Left lobe of liver (tissue), 2 donors: ENCODE data around the gene EGLN1. TPM values are rescaled to one million over a fixed set of nuclear protein-coding genes. Genes with fewer than 3 reads are reported as not detected.
A peak's percentile ranks its signal among the peaks of the same experiment; 100 is the strongest.
"Not testable (repeated sequence)": the region's sequence is repeated elsewhere in the genome, so short reads cannot be mapped to it uniquely, and the experiment has no call there.

Experiments
- ATAC-seq: fragments of 200-7000 bp; cut with Tn5 transposase; one replicate; pipeline ENCODE4 v1.9.1; 2020; ENCODE audit warnings: mild to moderate bottlenecking, moderate library complexity
- DNase-seq: peaks from one replicate; pipeline ENCODE4 v3.0.0-alpha.2; 2020; ENCODE audit warnings: low spot score
- total RNA-seq: library from RNA; stranded (reverse); gene quantifications from one replicate; pipeline ENCODE4 v1.2.1, GENCODE V29; 2021
- donor health status: DM: no; HTN: no; CAD: no; lungs with moderate emphysema.
- donor health status: DM: no; HTN: yes; CAD: no.

EGLN1 gene
- 23.6 TPM for total RNA-seq

DNA sequence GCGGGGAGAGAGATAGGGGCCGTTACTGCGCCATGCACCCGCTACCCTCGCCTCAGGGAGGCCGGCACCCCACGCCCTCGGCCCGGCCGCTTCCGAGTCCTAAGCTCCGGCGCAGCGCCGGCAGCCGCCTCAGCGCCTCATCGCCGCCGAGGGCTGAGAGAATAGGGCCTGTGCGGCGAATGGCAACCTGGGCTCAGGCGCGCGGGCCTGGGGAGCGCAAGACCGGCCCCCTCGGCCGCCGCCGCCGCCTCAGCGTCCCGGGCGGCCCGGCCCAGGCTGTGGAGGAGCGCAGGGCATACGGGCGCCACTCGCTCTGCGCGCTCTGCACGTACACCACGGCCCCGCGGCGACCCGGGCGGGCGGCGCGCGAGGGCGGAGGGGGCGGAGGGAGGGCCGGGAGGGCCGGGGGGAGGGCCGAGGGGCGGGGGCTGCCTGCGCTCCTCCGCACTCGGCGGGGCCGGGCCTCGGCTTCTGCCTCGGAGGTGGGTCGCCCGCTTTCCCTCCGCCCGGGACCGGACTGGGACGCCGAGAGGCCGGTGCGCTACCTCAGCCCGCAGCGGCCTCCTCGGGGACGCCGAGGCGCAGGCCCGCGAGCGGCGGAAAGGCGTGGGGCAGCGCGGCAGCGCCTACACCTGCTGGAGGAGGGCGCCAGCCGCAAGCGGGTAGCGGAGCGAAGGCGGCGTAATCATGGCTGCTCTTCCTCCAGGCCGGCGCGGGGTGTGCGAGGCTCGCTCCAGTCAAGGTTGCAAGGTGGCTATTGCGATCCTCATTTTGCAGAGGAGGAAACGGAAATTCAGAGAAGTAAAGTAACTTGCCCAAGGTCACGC is at the start of gene EGLN1:
Gene EGLN1, minus strand, starts transcription at position 317 of the 827 bp plus-strand sequence. CDS start 399 bp downstream, outside the sequence.
- peak; percentile 91 for DNase-seq
- ATAC-seq: peak; percentile 86

DNA sequence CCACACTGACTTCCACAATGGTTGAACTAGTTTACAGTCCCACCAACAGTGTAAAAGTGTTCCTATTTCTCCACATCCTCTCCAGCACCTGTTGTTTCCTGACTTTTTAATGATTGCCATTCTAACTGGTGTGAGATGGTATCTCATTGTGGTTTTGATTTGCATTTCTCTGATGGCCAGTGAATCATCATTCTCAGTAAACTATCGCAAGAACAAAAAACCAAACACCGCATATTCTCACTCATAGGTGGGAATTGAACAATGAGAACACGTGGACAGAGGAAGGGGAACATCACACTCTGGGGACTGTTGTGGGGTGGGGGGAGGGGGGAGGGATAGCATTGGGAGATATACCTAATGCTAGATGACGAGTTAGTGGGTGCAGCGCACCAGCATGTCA is 49.4 kb upstream of the EGLN1 start:
- not testable (repeated sequence) for ATAC-seq, DNase-seq

DNA sequence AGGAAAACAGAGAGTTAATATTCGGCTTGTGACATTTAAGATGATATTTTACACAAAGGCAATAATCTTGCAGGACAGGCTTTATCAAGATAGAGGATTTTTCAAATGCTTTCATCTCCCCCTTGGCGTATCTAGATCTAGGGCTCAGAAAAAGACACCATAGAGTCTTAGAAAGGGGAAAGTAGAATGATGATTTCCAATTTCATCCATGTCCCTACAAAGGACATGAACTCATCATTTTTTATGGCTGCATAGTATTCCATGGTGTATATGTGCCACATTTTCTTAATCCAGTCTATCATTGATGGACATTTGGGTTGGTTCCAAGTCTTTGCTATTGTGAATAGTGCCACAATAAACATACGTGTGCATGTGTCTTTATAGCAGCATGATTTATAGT is 48.9 kb upstream of the EGLN1 start:
- not testable (repeated sequence) for DNase-seq, ATAC-seq

DNA sequence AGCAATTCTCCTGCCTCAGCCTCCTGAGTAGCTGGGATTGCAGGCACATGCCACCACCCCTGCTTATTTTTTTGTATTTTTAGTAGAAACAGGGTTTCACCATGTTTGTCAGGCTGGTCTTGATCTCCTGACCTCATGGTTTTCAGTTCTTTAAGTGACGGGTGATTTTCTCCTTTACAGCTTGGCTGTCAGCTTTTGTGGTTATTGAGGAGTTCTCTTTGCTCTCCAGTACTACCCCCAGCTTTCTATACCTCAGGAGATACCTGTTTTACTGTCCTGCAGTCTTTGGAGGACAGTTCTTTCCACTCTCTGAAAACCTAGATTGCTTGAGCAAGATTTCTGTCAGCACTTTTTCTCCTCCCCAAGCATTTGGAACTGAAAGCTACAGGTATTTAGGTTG is 45.9 kb upstream of the EGLN1 start:
- DNase-seq: no peak
- ATAC-seq: no peak

DNA sequence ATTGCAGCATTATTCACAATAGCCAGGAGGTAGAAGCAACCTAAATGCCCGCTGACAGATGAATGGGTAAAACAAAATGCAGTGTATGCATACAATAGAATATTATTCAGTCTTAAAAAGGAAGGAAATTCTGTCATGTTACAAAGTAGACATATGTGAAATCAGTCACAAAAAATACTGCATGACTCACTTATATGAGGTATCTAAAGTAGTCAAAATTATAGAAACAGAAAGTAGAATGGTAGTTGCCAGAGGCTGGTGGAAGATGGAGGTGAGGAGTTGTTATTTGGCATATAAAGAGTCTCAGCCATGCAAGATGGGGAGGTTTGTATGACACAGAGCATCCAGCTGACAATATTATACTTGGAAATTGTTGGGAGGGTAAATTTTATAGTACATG is 43.0 kb upstream of the EGLN1 start:
- no peak for ATAC-seq
- DNase-seq: no peak

DNA sequence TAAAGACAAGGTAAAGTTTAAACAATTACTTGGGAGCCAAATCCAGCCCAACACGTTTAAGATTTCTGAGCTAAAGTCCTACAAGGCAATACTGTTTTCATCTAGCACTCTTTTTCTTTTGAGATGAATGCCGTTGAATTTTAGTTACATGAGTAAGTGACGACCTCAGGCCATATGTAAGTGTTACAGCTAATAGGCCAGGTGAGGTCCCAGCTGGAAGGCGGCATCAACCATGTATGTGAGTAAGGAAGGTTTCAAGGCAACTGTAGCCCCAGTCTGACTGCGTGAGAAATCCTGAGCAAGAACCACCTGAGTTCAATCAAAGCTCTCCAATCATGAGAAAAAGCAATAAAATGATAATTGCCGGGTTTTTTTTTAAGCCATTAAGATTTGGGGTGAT is 41.5 kb upstream of the EGLN1 start:
- ATAC-seq: no peak
- DNase-seq: no peak

DNA sequence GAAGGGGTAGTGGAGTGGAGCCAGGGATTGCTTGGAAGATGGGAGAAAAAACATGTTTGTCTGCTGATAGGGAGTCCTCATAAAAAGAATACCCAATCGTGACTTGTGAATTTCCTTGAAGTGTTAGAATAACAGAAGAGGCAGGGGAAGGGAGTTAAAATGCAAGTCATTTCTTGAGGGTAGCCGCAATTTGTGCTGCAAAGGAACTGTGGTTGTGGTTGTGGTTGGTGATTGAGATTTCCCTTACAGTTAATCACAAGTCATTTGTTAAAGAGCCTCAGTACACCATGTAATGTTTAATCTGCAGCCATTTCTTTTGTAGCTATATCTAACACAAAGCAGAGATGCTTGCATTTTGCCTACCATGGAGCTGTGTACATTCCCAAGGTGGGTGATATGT is 38.5 kb upstream of the EGLN1 start:
- DNase-seq (no peak), ATAC-seq (no peak)

DNA sequence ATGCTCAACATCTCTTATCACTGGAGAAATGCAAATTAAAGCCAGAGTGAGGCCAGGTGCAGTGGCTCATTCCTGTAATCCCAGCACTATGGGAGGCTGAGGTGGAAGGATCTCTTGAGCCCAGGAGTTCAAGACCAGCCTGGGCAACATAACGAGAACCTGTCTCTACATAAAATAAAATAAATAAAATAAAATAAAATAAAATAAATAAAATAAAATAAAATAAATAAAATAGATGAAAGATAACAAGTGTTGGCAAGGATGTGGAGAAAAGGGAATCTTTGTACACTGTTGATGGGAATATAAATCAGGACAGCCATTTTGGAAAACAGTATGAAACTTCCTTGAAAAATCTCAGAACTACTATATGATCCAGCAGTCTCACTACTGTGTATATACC is 37.4 kb upstream of the EGLN1 start:
- not testable (repeated sequence) for DNase-seq, ATAC-seq

DNA sequence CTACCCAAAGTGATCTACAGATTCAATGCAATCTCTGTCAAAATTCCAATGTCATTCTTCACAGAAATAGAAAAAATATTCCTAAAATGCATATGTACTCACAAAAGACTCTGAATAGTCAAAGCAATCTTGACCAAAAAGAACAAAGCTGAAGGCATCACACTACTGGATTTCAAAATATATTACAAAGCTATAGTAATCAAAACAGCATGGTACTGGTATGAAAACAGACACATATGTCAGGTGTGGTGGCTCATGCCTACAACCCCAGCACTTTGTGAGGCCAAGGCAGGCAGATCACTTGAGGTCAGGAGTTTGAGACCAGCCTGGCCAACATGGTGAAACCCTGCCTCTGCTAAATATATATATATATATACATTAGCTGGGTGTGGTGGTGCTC is 35.9 kb upstream of the EGLN1 start:
- not testable (repeated sequence) for ATAC-seq

DNA sequence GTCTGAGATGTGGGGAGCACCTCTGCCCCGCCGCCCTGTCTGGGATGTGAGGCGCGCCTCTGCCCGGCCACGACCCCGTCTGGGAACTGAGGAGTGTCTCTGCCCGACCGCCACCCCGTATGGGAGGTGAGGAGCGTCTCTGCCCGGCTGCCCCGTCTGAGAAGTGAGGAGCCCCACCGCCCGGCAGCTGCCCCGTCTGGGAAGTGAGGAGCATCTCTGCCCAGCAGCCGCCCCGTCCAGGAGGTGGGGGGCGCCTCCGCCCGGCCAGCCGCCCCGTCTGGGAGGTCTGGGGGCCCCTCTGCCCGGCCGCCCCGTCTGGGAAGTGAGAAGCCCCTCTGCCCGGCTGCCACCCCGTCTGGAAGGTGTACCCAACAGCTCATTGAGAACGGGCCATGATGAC is 32.0 kb upstream of the EGLN1 start:
- not testable (repeated sequence) for ATAC-seq, DNase-seq

More for the DNA sequence above, 35.9 kb upstream of the EGLN1 start:
- DNase-seq: not testable (repeated sequence)

DNA sequence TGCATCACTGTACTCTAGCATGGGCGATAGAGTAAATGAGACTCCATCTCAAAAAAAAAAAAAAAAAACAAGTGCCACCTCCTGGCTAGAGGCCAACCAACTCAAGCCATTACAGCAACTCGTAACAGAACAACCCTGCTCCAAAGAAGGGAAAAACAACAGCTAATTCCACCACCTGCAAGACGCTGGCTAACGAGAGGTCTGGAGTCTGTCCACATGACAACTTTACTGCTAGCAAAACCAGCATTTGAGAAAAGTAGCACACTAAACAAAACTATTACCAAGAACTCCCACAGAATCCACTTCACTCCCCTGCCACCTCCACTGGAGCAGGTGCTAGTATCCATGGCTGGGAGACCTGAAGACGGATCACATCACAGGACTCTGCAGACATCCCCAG is 24.1 kb upstream of the EGLN1 start:
- DNase-seq (no peak), ATAC-seq (no peak)

DNA sequence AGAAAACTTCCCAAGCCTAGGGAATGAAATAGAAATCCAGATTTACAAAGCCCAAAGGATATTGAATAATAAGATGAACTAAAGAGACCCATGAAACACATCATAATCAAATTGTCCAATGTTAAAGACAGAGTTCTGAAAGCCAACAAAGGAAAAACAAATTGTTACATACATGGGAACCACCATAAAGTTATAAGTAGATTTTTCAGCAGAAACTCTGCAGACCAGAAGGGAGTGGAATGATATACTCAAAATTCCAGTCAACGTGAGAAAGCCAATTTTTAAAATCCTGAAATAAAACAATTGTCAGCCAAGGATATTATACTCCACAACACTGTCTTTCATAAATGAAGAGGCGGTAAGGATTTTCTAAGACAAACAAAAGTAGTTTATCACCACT is 22.0 kb upstream of the EGLN1 start:
- ATAC-seq: no peak
- no peak for DNase-seq

DNA sequence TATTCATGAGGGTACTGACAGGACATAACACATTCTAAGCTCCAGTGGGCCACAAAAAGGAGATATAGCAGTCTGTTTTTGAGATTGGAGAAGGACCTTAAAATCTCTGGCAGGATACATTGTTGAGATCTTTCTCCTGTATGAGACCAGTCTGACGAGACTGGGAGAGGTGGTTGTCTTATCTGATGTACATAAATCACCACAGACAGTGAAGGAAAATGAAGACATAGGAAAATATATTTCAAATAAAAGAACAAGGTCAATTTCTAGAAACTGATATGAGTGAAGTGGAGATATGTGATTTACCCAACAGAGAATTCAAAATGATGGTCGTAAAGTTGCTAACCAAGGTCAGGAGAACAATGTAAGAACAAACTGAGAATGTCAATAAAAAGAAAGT is 21.3 kb upstream of the EGLN1 start:
- ATAC-seq: no peak
- no peak for DNase-seq

DNA sequence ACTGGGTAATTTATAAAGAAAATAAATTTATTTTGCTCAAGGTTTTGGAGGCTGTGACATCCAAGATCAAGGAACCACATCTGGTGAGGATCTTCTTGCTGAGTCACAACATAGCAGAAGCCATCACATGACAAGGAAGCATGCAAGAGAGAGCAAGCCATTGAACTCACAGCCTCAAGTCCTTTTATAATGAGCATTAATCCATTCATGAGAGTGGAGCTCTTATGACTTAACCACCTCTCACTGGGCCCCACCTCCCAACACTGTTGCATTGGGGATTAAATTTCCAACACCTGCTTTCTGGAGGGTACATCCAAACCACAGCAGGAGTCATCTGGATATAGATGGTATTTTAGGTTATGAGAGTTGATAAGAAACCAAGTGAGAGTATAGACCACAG is 20.6 kb upstream of the EGLN1 start:
- DNase-seq: no peak
- ATAC-seq: no peak

DNA sequence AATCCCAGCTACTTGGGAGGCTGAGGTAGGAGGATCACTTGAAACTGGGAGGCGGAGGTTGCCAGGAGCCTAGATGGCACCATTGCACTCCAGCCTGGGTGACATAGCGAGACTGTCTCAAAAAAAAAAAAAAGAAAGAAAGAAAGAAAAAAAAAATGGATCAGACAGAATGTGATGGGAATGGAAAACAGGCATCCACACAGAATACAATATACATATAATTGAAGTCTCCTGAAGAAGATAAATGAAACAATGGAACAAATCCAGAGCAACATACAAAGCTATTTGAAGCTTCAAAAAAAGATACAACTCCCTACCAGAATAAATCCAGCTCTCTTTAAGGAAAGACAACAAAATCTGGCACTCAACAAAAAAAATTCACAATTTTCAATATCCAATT is 10.9 kb upstream of the EGLN1 start:
- DNase-seq (no peak), ATAC-seq (no peak)

DNA sequence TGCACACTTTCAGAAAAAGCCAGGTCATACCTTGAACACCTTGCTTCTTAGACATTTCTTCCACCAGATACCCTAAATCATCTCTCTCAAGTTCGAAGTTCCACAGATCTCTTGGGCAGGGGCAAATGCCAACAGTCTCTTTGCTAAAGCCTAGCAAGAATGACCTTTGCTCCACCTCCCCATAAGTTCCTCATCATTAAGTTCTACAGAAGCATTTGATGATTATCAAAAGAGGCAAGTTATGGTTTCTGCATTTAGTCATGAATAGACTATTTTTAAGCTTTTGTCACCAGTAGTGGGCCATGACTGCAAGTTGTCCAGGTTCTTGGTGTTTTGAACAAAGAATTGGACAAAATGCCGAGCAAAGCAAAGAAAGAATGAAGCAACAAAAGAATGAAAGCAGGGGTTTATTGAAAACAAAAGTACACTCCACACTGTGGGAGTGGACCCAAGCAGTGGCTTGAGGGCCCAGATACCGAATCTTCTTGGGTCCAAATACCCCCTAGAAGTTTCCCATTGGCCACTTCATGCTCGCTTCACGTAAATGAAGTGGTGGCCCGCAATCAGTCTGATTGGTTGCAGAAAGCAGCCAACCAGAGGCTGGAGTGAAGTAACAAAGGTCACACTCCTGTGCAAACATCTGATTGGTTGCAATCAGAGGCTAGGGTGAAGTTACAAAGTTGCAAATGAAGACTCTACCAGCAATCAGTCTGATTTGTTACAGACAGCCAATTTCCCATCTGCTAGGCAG is 9.8 kb upstream of the EGLN1 start:
- ATAC-seq (no peak), DNase-seq (no peak)

DNA sequence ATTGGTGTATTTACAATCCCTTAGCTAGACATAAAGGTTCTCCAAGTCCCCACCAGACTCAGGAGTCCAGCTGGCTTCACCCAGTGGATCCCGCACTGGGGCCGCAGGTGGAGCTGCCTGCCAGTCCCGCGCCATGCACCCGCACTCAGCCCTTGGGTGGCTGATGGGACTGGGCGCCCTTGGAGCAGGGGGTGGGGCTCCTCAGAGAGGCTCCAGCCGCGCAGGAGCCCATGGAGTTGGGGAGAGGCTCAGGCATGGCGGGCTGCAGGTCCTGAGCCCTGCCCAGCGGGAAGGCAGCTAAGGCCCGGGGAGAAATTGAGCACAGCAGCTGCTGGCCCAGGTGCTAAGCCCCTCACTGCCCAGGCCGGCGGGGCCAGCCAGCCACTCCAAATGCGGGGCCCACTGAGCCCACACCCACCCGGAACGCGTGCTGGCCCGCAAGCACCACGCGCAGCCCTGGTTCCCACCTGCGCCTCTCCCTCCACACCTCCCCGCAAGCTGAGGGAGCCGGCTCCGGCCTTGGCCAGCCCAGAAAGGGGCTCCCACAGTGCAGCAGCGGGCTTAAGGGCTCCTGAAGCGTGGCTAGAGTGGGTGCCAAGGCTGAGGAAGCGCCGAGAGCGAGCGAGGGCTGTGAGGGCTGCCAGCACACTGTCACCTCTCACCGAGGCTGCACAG is 8.7 kb upstream of the EGLN1 start:
- not testable (repeated sequence) for ATAC-seq, DNase-seq

DNA sequence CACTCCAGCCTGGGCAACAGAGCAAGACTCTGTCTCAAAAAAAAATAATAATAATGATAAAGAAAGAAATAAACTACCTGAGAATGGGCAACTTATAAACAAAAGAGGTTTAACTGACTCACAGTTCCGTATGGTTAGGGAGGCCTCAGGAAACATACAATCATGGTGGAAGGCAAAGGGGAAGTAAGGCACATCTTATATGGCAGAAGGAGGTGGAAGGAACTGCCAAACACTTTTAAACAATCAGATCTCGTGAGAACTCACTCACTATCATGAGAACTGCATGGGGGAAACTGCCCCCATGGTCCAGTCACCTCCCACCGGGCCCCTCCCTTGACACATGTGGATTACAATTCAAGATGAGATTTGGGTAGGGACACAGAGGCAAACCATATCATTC is 6.3 kb upstream of the EGLN1 start:
- DNase-seq (no peak), ATAC-seq (no peak)

DNA sequence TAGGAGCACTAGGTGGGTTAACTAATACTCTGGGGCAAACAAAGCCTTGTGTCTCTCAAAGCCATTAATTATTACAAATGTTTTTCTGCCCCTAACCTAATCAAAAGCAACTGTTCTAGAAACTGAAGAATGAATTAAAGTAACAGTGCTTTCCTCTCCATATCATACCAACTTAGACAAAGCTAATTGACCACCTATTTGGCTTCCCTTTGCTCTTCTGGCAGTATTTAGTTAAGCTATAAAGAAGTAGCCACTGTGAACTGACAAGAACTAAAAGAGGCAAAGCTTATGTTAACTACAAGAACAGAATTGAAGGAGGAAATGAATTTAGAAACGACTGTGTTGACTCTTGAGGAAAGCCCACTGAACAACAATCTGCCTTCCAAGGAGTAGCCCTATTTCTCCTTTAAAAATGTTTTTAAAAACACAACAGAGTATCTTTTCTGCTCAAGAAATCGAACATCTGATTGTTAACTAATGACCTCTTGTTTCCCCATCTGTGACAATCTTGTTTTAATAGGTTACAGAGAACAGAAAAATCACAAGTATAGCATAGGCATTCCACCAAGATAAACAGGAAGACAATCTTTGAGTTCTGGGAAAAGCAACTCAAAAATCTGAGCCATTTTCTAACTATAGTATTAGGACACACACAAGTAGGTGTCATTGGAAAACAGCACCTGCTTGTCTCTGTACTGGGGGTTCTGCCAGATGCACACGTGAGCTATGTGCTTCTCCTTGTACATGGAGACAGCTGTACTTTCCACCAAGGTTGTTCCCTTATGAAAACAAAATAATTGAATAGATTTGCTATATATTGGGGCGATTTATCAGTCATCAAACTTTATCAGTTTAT is 3.1 kb upstream of the EGLN1 start:
- ATAC-seq (no peak), DNase-seq (no peak)

DNA sequence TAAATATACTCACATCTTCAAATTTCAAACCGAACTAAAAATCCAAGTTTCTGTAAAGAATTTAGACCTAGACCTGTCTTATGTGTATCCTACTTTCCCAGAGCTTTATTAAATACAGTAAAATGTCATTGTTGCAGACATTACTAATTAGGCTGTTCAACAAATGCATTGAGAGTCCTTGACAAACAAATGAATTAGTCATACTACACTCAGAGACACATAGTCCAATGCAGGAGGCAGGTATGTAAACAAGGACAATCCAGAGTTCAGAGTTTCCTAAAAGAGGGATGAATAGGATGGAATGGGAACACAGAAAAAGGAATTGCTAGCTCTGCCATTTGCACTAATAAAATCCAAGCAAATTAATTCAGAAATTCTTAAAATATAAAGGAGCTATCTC is 1.6 kb upstream of the EGLN1 start:
- ATAC-seq (peak; percentile 27), DNase-seq (no peak)
